HEK293T (cell line): ENCODE measurements around the gene AGPAT3.

Source experiments
- CTCF ChIA-PET: fragments of 350-600 bp; formaldehyde crosslinking; extraction: SDS; loops from one replicate; lab custom pipeline; 2021; ENCODE audit warnings: antibody characterized with exemption, inconsistent platforms; lab: Yijun Ruan, JAX
- POLR2A ChIA-PET: fragments of 350-600 bp; formaldehyde crosslinking; extraction: SDS; loops from one replicate; lab custom pipeline; 2020; ENCODE audit warnings: antibody characterized with exemption, inconsistent platforms; lab: Yijun Ruan, JAX
- DNase-seq: peaks from one replicate; pipeline ENCODE4 v3.0.0; 2012; ENCODE audit warnings: mixed read lengths; ENCODE audit errors: extremely low spot score
- ARNT ChIP-seq: fragments of 450-650 bp; IDR thresholded peaks from 2 replicates; pipeline ENCODE4 v1.6.1; 2017; ENCODE audit warnings: mild to moderate bottlenecking
- BHLHE40 ChIP-seq: fragments of 450-650 bp; IDR thresholded peaks from 2 replicates; pipeline ENCODE4 v1.6.1; 2016; ENCODE audit warnings: mild to moderate bottlenecking, moderate library complexity, borderline replicate concordance
- CTBP1 ChIP-seq: fragments of 450-650 bp; IDR thresholded peaks from 2 replicates; pipeline ENCODE4 v1.6.1; 2016; ENCODE audit warnings: borderline replicate concordance
- ELF4 ChIP-seq: fragments of 450-650 bp; IDR thresholded peaks from 2 replicates; pipeline ENCODE4 v1.6.1; 2017; ENCODE audit warnings: antibody characterized with exemption
- FOXA1 ChIP-seq: fragments of 450-650 bp; IDR thresholded peaks from 2 replicates; pipeline ENCODE4 v1.6.1; 2016; ENCODE audit warnings: mild to moderate bottlenecking
- FOXK2 ChIP-seq: fragments of 450-650 bp; IDR thresholded peaks from 2 replicates; pipeline ENCODE4 v1.6.1; 2016; ENCODE audit warnings: mild to moderate bottlenecking
- FOXM1 ChIP-seq: fragments of 450-650 bp; IDR thresholded peaks from 2 replicates; pipeline ENCODE4 v1.6.1; 2017; ENCODE audit warnings: mild to moderate bottlenecking, borderline replicate concordance
- HDGF ChIP-seq: fragments of 450-650 bp; IDR thresholded peaks from 2 replicates; pipeline ENCODE4 v1.6.1; 2017; ENCODE audit warnings: antibody characterized with exemption, borderline replicate concordance
- L3MBTL2 ChIP-seq: fragments of 450-650 bp; conservative IDR thresholded peaks from 2 replicates; pipeline ENCODE4 v1.6.1; 2016; ENCODE audit warnings: mild to moderate bottlenecking
- LEF1 ChIP-seq: fragments of 450-650 bp; IDR thresholded peaks from 2 replicates; pipeline ENCODE4 v1.6.1; 2017; ENCODE audit warnings: mild to moderate bottlenecking, borderline replicate concordance
- NFRKB ChIP-seq: fragments of 450-650 bp; IDR thresholded peaks from 2 replicates; pipeline ENCODE4 v1.6.1; 2016; ENCODE audit warnings: mild to moderate bottlenecking, moderate library complexity
- PKNOX1 ChIP-seq: fragments of 450-650 bp; IDR thresholded peaks from 2 replicates; pipeline ENCODE4 v1.6.1; 2016
- SP1 ChIP-seq: fragments of 450-650 bp; IDR thresholded peaks from 2 replicates; pipeline ENCODE4 v1.6.1; 2017
- SUZ12 ChIP-seq: fragments of 450-650 bp; IDR thresholded peaks from 2 replicates; pipeline ENCODE4 v1.6.1; 2016; ENCODE audit warnings: mild to moderate bottlenecking
- TARDBP ChIP-seq: fragments of 450-650 bp; IDR thresholded peaks from 2 replicates; pipeline ENCODE4 v1.6.1; 2016
- ZNF384 ChIP-seq: fragments of 450-650 bp; IDR thresholded peaks from 2 replicates; pipeline ENCODE4 v1.6.1; 2016

The AGPAT3 gene

GRCh38 chr21:43884012-43884860 lies 19.2 kb downstream of the AGPAT3 start:
- DNase-seq, result peak; percentile 51
- TF ChIP-seq L3MBTL2, result no peak
- TF ChIP-seq ARNT, result no peak
- TF ChIP-seq BHLHE40, result no peak
- no peak for TF ChIP-seq PKNOX1
- no peak for TF ChIP-seq ZNF384
- no peak for TF ChIP-seq HDGF
- no peak for TF ChIP-seq SUZ12
- no peak for TF ChIP-seq FOXM1
- TF ChIP-seq TARDBP, result no peak
- no peak for TF ChIP-seq ELF4
- TF ChIP-seq FOXK2, result no peak
- no peak for TF ChIP-seq LEF1
- no peak for TF ChIP-seq CTBP1
- TF ChIP-seq FOXA1, result no peak
- TF ChIP-seq SP1, result no peak
- no peak for TF ChIP-seq NFRKB
- POLR2A ChIA-PET, result interaction anchor here (1.2 kb wide), 1 partner anchor 18 kb away, joined by 4 read pairs; no protein-coding TSS in a partner anchor
- CTCF ChIA-PET, result no interaction called here

GRCh38 chr21:43884861-43885417 lies 19.9 kb downstream of the AGPAT3 start:
- TF ChIP-seq ARNT, result no peak
- TF ChIP-seq SUZ12, result no peak
- TF ChIP-seq LEF1, result no peak
- ChIA-PET CTCF (no interaction called here), POLR2A (no interaction called here)

GRCh38 chr21:43885721-43886120 lies 20.7 kb downstream of the AGPAT3 start:
- TF ChIP-seq ELF4, result no peak
- no peak for TF ChIP-seq FOXA1
- TF ChIP-seq L3MBTL2, result no peak
- no peak for TF ChIP-seq LEF1
- no peak for TF ChIP-seq HDGF
- no peak for TF ChIP-seq ZNF384
- no peak for TF ChIP-seq BHLHE40
- TF ChIP-seq SP1, result no peak
- TF ChIP-seq ARNT, result no peak
- TF ChIP-seq CTBP1, result no peak
- TF ChIP-seq PKNOX1, result no peak
- no peak for TF ChIP-seq NFRKB
- no peak for TF ChIP-seq FOXK2
- TF ChIP-seq FOXM1, result no peak
- TF ChIP-seq SUZ12, result no peak
- TF ChIP-seq TARDBP, result no peak
- ChIA-PET POLR2A (no interaction called here), CTCF (no interaction called here)
- DNase-seq, result no peak

More at GRCh38 chr21:43884861-43885417, 19.9 kb downstream of the AGPAT3 start:
- DNase-seq, result no peak

- no peak for DNase-seq
- TF ChIP-seq TARDBP, result no peak
- TF ChIP-seq LEF1, result no peak
- no peak for TF ChIP-seq ELF4
- no peak for TF ChIP-seq FOXM1
- TF ChIP-seq HDGF, result no peak
- TF ChIP-seq ZNF384, result no peak
- no peak for TF ChIP-seq SP1
- no peak for TF ChIP-seq BHLHE40
- TF ChIP-seq CTBP1, result no peak
- no peak for TF ChIP-seq NFRKB
- TF ChIP-seq FOXK2, result no peak
- TF ChIP-seq FOXA1, result no peak
- no peak for TF ChIP-seq PKNOX1
- TF ChIP-seq L3MBTL2, result no peak
- no peak for TF ChIP-seq ARNT
- TF ChIP-seq SUZ12, result no peak
- CTCF ChIA-PET, result no interaction called here
These were observed 21.5 kb downstream of the AGPAT3 start for GRCh38 chr21:43886565-43886964.

GRCh38 chr21:43889069-43889468 lies 24.0 kb downstream of the AGPAT3 start:
- TF ChIP-seq ELF4 (no peak), NFRKB (no peak), FOXA1 (no peak), SP1 (no peak), FOXM1 (no peak), CTBP1 (no peak), HDGF (no peak), TARDBP (no peak), ARNT (no peak), BHLHE40 (no peak), L3MBTL2 (no peak), LEF1 (no peak), PKNOX1 (no peak), ZNF384 (no peak), SUZ12 (no peak), FOXK2 (no peak)
- ChIA-PET POLR2A (no interaction called here), CTCF (no interaction called here)
- no peak for DNase-seq

More at GRCh38 chr21:43886565-43886964, 21.5 kb downstream of the AGPAT3 start:
- POLR2A ChIA-PET, result no interaction called here
